ENCODE data around the gene TIMP4. TPM values are rescaled to one million over a fixed set of nuclear protein-coding genes. Genes with fewer than 3 reads are reported as not detected.

The TIMP4 gene
- total RNA-seq, 1 experiment from 2014 or later = not detected

GRCh38 chr3:12197475-12197874, 38.8 kb upstream of the TIMP4 start:
- no peak for TF ChIP-seq CTCF (IDR thresholded peaks at IDR 0.05; ENCODE audit: unreplicated experiment)
- Mint-ChIP-seq H3K27ac (ENCODE audit: low read depth, unreplicated experiment) (no peak overlapping the region), H3K27me3 (ENCODE audit: insufficient read depth, unreplicated experiment) (no peaks in the 10 kb centered on the region), H3K36me3 (ENCODE audit: insufficient read depth, unreplicated experiment) (no peaks in the 10 kb centered on the region), H3K4me1 (ENCODE audit: insufficient read depth, unreplicated experiment) (peaks cover 27% of the 10 kb centered on the region), H3K9me3 (ENCODE audit: unreplicated experiment) (no peaks in the 10 kb centered on the region), H3K4me3 (ENCODE audit: unreplicated experiment) (no peak overlapping the region)
- POLR2A ChIA-PET = interaction anchor here (0.6 to 0.7 kb wide), 2 partner anchors 479 to 540 kb away, joined by 3 to 4 read pairs; no protein-coding TSS in a partner anchor
- intact Hi-C loops (cut with micrococcal nuclease) = no loop called here
- DNase-seq (ENCODE audit: unreplicated experiment) = no peak
- CTCF ChIA-PET = interaction anchor here (0.7 to 1.6 kb wide), 2 partner anchors 281 to 282 kb away, joined by 4 to 5 read pairs; no protein-coding TSS in a partner anchor
- no TSS peak for BruUV-seq (replicated peaks)

GRCh38 chr3:12196684-12197083, 38.0 kb upstream of the TIMP4 start:
- BruUV-seq (replicated peaks) = no TSS peak
- no peak overlapping the region for H3K4me3 Mint-ChIP-seq (ENCODE audit: unreplicated experiment)
- H3K27me3 Mint-ChIP-seq (ENCODE audit: insufficient read depth, unreplicated experiment) = no peaks in the 10 kb centered on the region
- no peak for DNase-seq (ENCODE audit: unreplicated experiment)
- ChIA-PET CTCF (interaction anchor here (0.7 to 5.1 kb wide), 4 partner anchors 18 to 283 kb away, joined by 3 to 54 read pairs (median 4); no protein-coding TSS in a partner anchor), POLR2A (interaction anchor here (0.7 to 1.6 kb wide), 2 partner anchors 153 to 541 kb away, joined by 3 to 4 read pairs; no protein-coding TSS in a partner anchor)
- H3K9me3 Mint-ChIP-seq (ENCODE audit: unreplicated experiment) = no peaks in the 10 kb centered on the region
- H3K27ac Mint-ChIP-seq (ENCODE audit: low read depth, unreplicated experiment) = no peak overlapping the region
- no peaks in the 10 kb centered on the region for H3K36me3 Mint-ChIP-seq (ENCODE audit: insufficient read depth, unreplicated experiment)
- intact Hi-C loops (cut with micrococcal nuclease) = no loop called here
- TF ChIP-seq CTCF (IDR thresholded peaks at IDR 0.05; ENCODE audit: unreplicated experiment) = no peak
- H3K4me1 Mint-ChIP-seq (ENCODE audit: insufficient read depth, unreplicated experiment) = peaks cover 31% of the 10 kb centered on the region

GRCh38 chr3:12195231-12195630, 36.5 kb upstream of the TIMP4 start:
- CTCF ChIA-PET = interaction anchor here (0.7 to 5.1 kb wide), 12 partner anchors 10 to 275 kb away, joined by 3 to 54 read pairs (median 3); no protein-coding TSS in a partner anchor
- Mint-ChIP-seq H3K36me3 (ENCODE audit: insufficient read depth, unreplicated experiment) (no peaks in the 10 kb centered on the region), H3K27ac (ENCODE audit: low read depth, unreplicated experiment) (peak overlapping the region; percentile 89), H3K27me3 (ENCODE audit: insufficient read depth, unreplicated experiment) (no peaks in the 10 kb centered on the region), H3K4me1 (ENCODE audit: insufficient read depth, unreplicated experiment) (peaks cover 34% of the 10 kb centered on the region), H3K4me3 (ENCODE audit: unreplicated experiment) (no peak overlapping the region), H3K9me3 (ENCODE audit: unreplicated experiment) (no peaks in the 10 kb centered on the region)
- no peak for TF ChIP-seq CTCF (IDR thresholded peaks at IDR 0.05; ENCODE audit: unreplicated experiment)
- POLR2A ChIA-PET = interaction anchor here (0.6 to 1.9 kb wide), 11 partner anchors 12 to 351 kb away, joined by 3 to 8 read pairs (median 4); partner anchors contain the start of gene TSEN2
- DNase-seq (ENCODE audit: unreplicated experiment) = no peak
- intact Hi-C loops (cut with micrococcal nuclease) = loop anchor here (2.0 kb wide), 2 partner anchors 16 to 284 kb away; no protein-coding TSS in a partner anchor
- no TSS peak for BruUV-seq (replicated peaks)

- no peaks in the 10 kb centered on the region for H3K36me3 Mint-ChIP-seq (ENCODE audit: insufficient read depth, unreplicated experiment)
- no peaks in the 10 kb centered on the region for H3K9me3 Mint-ChIP-seq (ENCODE audit: unreplicated experiment)
- no peaks in the 10 kb centered on the region for H3K27me3 Mint-ChIP-seq (ENCODE audit: insufficient read depth, unreplicated experiment)
- H3K27ac Mint-ChIP-seq (ENCODE audit: low read depth, unreplicated experiment) = peak overlapping the region; percentile 89
- BruUV-seq (replicated peaks) = no TSS peak
- POLR2A ChIA-PET = interaction anchor here (0.6 to 2.0 kb wide), 14 partner anchors 10 to 351 kb away, joined by 3 to 8 read pairs (median 4); partner anchors contain the start of gene TSEN2
- CTCF ChIA-PET = interaction anchor here (0.6 to 5.1 kb wide), 15 partner anchors 9 to 345 kb away, joined by 3 to 54 read pairs (median 3); no protein-coding TSS in a partner anchor
- peaks cover 37% of the 10 kb centered on the region for H3K4me1 Mint-ChIP-seq (ENCODE audit: insufficient read depth, unreplicated experiment)
- intact Hi-C loops (cut with micrococcal nuclease) = loop anchor here (1.0 to 2.0 kb wide), 4 partner anchors 16 to 284 kb away; no protein-coding TSS in a partner anchor
- peak; percentile 80 for DNase-seq (ENCODE audit: unreplicated experiment)
- TF ChIP-seq CTCF (IDR thresholded peaks at IDR 0.05; ENCODE audit: unreplicated experiment) = peak; percentile 70
- peak overlapping the region; percentile 24 for H3K4me3 Mint-ChIP-seq (ENCODE audit: unreplicated experiment)
Measured at GRCh38 chr3:12194669-12195161, 36.0 kb upstream of the TIMP4 start.
